Measurements from ENCODE around the gene CLEC14A.

- TF ChIP-seq, protein P1, sequence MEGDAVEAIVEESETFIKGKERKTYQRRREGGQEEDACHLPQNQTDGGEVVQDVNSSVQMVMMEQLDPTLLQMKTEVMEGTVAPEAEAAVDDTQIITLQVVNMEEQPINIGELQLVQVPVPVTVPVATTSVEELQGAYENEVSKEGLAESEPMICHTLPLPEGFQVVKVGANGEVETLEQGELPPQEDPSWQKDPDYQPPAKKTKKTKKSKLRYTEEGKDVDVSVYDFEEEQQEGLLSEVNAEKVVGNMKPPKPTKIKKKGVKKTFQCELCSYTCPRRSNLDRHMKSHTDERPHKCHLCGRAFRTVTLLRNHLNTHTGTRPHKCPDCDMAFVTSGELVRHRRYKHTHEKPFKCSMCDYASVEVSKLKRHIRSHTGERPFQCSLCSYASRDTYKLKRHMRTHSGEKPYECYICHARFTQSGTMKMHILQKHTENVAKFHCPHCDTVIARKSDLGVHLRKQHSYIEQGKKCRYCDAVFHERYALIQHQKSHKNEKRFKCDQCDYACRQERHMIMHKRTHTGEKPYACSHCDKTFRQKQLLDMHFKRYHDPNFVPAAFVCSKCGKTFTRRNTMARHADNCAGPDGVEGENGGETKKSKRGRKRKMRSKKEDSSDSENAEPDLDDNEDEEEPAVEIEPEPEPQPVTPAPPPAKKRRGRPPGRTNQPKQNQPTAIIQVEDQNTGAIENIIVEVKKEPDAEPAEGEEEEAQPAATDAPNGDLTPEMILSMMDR (IDR thresholded peaks at IDR 0.05) = peak in 11 of 12 donors; percentile 19 to 66 (median 46)
- no peak for TF ChIP-seq POLR2A (IDR thresholded peaks at IDR 0.05)
Observed at GRCh38 chr14:38256533-38256840, 594 bp upstream of the CLEC14A start.

Data from heart left ventricle (tissue), 13 donors.